HEK293 (cell line): ENCODE results near the gene DHRS11.
A peak's percentile ranks its signal among the peaks of the same experiment; 100 is the strongest.

Source experiments
- CTCF ChIA-PET: fragments of 350-600 bp; formaldehyde crosslinking; extraction: SDS; loops from one replicate; lab custom pipeline; 2021; ENCODE audit warnings: antibody characterized with exemption; lab: Yijun Ruan, JAX
- POLR2A ChIA-PET: fragments of 300-600 bp; formaldehyde crosslinking; extraction: SDS; loops from one replicate; lab custom pipeline; 2020; ENCODE audit warnings: antibody characterized with exemption, inconsistent platforms; lab: Yijun Ruan, JAX
- H3K27ac ChIP-seq: fragments of 200-500 bp; sonication (Bioruptor generic); 2 replicates; pipeline ENCODE4 v1.5.1; 2014; ENCODE audit warnings: low read depth, low read length, control low read depth, inconsistent platforms; ENCODE audit errors: extremely low read depth
- H3K36me3 ChIP-seq, 2 experiments: fragments of 200-500 bp in 1 of 2; sonication (Bioruptor generic) in 1 of 2; 1 replicate in 1 of 2; 2 replicates in 1 of 2; pipeline ENCODE4 v1.5.1; 2014 to 2017; ENCODE audit warnings: inconsistent platforms in 2 of 2, low read length in 2 of 2; ENCODE audit not compliant: control insufficient read depth in 2 of 2, insufficient read depth in 1 of 2
- H3K4me1 ChIP-seq: fragments of 200-500 bp; sonication (Bioruptor generic); 2 replicates; pipeline ENCODE4 v1.5.1; 2014; ENCODE audit warnings: mild to moderate bottlenecking, low read length, inconsistent platforms; ENCODE audit not compliant: control insufficient read depth, insufficient read depth
- H3K4me3 ChIP-seq: 2 replicates; pipeline ENCODE4 v1.5.1; 2011; ENCODE audit warnings: low read depth, mild to moderate bottlenecking, control low read depth, low read length, moderate library complexity
- H3K9me3 ChIP-seq: fragments of 200-500 bp; sonication (Bioruptor generic); 2 replicates; pipeline ENCODE4 v1.5.1; 2014; ENCODE audit warnings: low read depth, low read length, inconsistent platforms; ENCODE audit not compliant: control insufficient read depth, insufficient read depth
- GLIS2 ChIP-seq: fragments of 450-650 bp; formaldehyde crosslinking; IDR thresholded peaks from 2 replicates; pipeline ENCODE4 v1.5.1; 2016; ENCODE audit warnings: missing biosample characterization, missing genetic modification characterization
- IKZF3 ChIP-seq: fragments of 450-650 bp; IDR thresholded peaks from 2 replicates; pipeline ENCODE4 v1.5.0; 2018; ENCODE audit warnings: missing biosample characterization, mild to moderate bottlenecking, missing genetic modification characterization, moderate library complexity
- MZF1 ChIP-seq: fragments of 450-650 bp; formaldehyde crosslinking; IDR thresholded peaks from 2 replicates; pipeline ENCODE4 v1.5.1; 2017; ENCODE audit warnings: missing biosample characterization, missing genetic modification characterization, borderline replicate concordance
- OSR2 ChIP-seq: fragments of 450-650 bp; formaldehyde crosslinking; IDR thresholded peaks from 2 replicates; pipeline ENCODE4 v1.5.1; 2016; ENCODE audit warnings: missing biosample characterization, missing genetic modification characterization
- PRDM10 ChIP-seq: fragments of 450-650 bp; formaldehyde crosslinking; IDR thresholded peaks from 2 replicates; pipeline ENCODE4 v1.5.1; 2016; ENCODE audit warnings: missing biosample characterization, missing genetic modification characterization
- ZBTB17 ChIP-seq: fragments of 450-650 bp; formaldehyde crosslinking; IDR thresholded peaks from 2 replicates; pipeline ENCODE4 v1.5.1; 2016; ENCODE audit warnings: missing biosample characterization, missing genetic modification characterization
- ZBTB44 ChIP-seq: fragments of 450-650 bp; IDR thresholded peaks from 2 replicates; pipeline ENCODE4 v1.5.1; 2018; ENCODE audit warnings: missing biosample characterization, mild to moderate bottlenecking, missing genetic modification characterization
- ZBTB48 ChIP-seq: fragments of 450-650 bp; formaldehyde crosslinking; IDR thresholded peaks from 2 replicates; pipeline ENCODE4 v1.5.1; 2016; ENCODE audit warnings: missing biosample characterization, missing genetic modification characterization
- ZFP41 ChIP-seq: fragments of 450-650 bp; formaldehyde crosslinking; IDR thresholded peaks from 2 replicates; pipeline ENCODE4 v1.5.1; 2016; ENCODE audit warnings: missing biosample characterization, missing genetic modification characterization, borderline replicate concordance
- ZNF175 ChIP-seq: fragments of 450-650 bp; formaldehyde crosslinking; IDR thresholded peaks from 2 replicates; pipeline ENCODE4 v1.5.1; 2016; ENCODE audit warnings: missing biosample characterization, missing genetic modification characterization
- ZNF239 ChIP-seq: fragments of 450-650 bp; formaldehyde crosslinking; IDR thresholded peaks from 2 replicates; pipeline ENCODE4 v1.5.1; 2016; ENCODE audit warnings: missing biosample characterization, missing genetic modification characterization
- ZNF37A ChIP-seq: fragments of 450-650 bp; IDR thresholded peaks from 2 replicates; pipeline ENCODE4 v1.5.1; 2018; ENCODE audit warnings: missing biosample characterization, missing genetic modification characterization
- ZNF501 ChIP-seq: fragments of 450-650 bp; formaldehyde crosslinking; IDR thresholded peaks from 2 replicates; pipeline ENCODE4 v1.5.1; 2016; ENCODE audit warnings: missing biosample characterization, missing genetic modification characterization
- ZNF530 ChIP-seq: fragments of 450-650 bp; formaldehyde crosslinking; IDR thresholded peaks from 2 replicates; pipeline ENCODE4 v1.5.1; 2016; ENCODE audit warnings: low read depth, missing biosample characterization, missing genetic modification characterization
- ZNF600 ChIP-seq: fragments of 450-650 bp; formaldehyde crosslinking; IDR thresholded peaks from 2 replicates; pipeline ENCODE4 v1.5.1; 2016; ENCODE audit warnings: missing biosample characterization, missing genetic modification characterization
- ZNF654 ChIP-seq: fragments of 450-650 bp; formaldehyde crosslinking; IDR thresholded peaks from 2 replicates; pipeline ENCODE4 v1.5.1; 2016; ENCODE audit warnings: low read depth, missing biosample characterization, missing genetic modification characterization
- ZNF670 ChIP-seq: fragments of 450-650 bp; formaldehyde crosslinking; IDR thresholded peaks from 2 replicates; pipeline ENCODE4 v1.5.1; 2016; ENCODE audit warnings: missing biosample characterization, missing genetic modification characterization, low read depth
- ZNF707 ChIP-seq: fragments of 450-650 bp; formaldehyde crosslinking; IDR thresholded peaks from 2 replicates; pipeline ENCODE4 v1.5.1; 2016; ENCODE audit warnings: missing biosample characterization, missing genetic modification characterization
- ZNF76 ChIP-seq: fragments of 450-650 bp; formaldehyde crosslinking; IDR thresholded peaks from 2 replicates; pipeline ENCODE4; 2016; ENCODE audit warnings: low read depth, missing biosample characterization, missing genetic modification characterization, borderline replicate concordance
- ZNF777 ChIP-seq: fragments of 450-650 bp; formaldehyde crosslinking; IDR thresholded peaks from 2 replicates; pipeline ENCODE4 v1.5.1; 2017; ENCODE audit warnings: missing biosample characterization, missing genetic modification characterization, borderline replicate concordance
- ZNF785 ChIP-seq: fragments of 450-650 bp; formaldehyde crosslinking; IDR thresholded peaks from 2 replicates; pipeline ENCODE4 v1.5.1; 2016; ENCODE audit warnings: missing biosample characterization, missing genetic modification characterization
- ZNF830 ChIP-seq: fragments of 450-650 bp; IDR thresholded peaks from 2 replicates; pipeline ENCODE4 v1.5.0; 2018; ENCODE audit warnings: missing biosample characterization, missing genetic modification characterization, low read depth, mild to moderate bottlenecking, moderate library complexity
- ZSCAN5A ChIP-seq: fragments of 450-650 bp; formaldehyde crosslinking; IDR thresholded peaks from 2 replicates; pipeline ENCODE4 v1.5.1; 2016; ENCODE audit warnings: missing biosample characterization, missing genetic modification characterization
- TF ChIP-seq, protein P1 (sequence below): fragments of 450-650 bp; formaldehyde crosslinking; IDR thresholded peaks from 2 replicates; pipeline ENCODE4 v1.5.1; 2016; ENCODE audit warnings: missing biosample characterization, missing genetic modification characterization, low read depth

DHRS11 gene

GRCh38 chr17:36602030-36602748, 10.5 kb downstream of the DHRS11 start:
- peak overlapping the region; percentile 56; the same call in 1 of the 2 replicates for H3K27ac ChIP-seq
- ChIA-PET CTCF (interaction anchor here (0.6 to 3.9 kb wide), 39 partner anchors 9 to 1168 kb away, joined by 3 to 45 read pairs (median 4); partner anchors contain the start of genes DHRS11, MYO19 and PIGW), POLR2A (interaction anchor here (0.6 to 3.8 kb wide), 22 partner anchors 8 to 757 kb away, joined by 3 to 70 read pairs (median 4); partner anchors contain the start of genes AATF, DHRS11, GGNBP2 and MYO19)
- no peak for TF ChIP-seq ZNF785 (tag by site-specific recombination)
- no peak for TF ChIP-seq ZNF501
- TF ChIP-seq ZNF239 (tag by site-specific recombination): no peak
- TF ChIP-seq ZNF175 (tag by site-specific recombination): no peak
- no peak for TF ChIP-seq ZNF530 (tag by site-specific recombination)
- TF ChIP-seq ZNF37A: no peak
- no peak for TF ChIP-seq ZNF76
- 0 out of 2 replicates have a peak, but pooled peaks have one; percentile 3 for TF ChIP-seq GLIS2 (tag by site-specific recombination)
- no peak for TF ChIP-seq OSR2 (tag by site-specific recombination)
- no peak for TF ChIP-seq MZF1
- TF ChIP-seq ZBTB17 (tag by site-specific recombination): peak; percentile 7; the same call in 1 of the 2 replicates
- no peak for TF ChIP-seq ZFP41 (tag by site-specific recombination)
- TF ChIP-seq PRDM10 (tag by site-specific recombination): peak; percentile 84
- TF ChIP-seq ZNF830: no peak
- TF ChIP-seq ZBTB48: peak; percentile 96
- no peak for TF ChIP-seq ZNF654 (tag by site-specific recombination)
- TF ChIP-seq ZNF777 (tag by site-specific recombination): no peak
- TF ChIP-seq ZNF600 (tag by site-specific recombination): peak; percentile 9; the same call in 1 of the 2 replicates
- no peak for TF ChIP-seq IKZF3 (tag by site-specific recombination)
- TF ChIP-seq ZNF670 (tag by site-specific recombination): no peak
- TF ChIP-seq, protein P1, sequence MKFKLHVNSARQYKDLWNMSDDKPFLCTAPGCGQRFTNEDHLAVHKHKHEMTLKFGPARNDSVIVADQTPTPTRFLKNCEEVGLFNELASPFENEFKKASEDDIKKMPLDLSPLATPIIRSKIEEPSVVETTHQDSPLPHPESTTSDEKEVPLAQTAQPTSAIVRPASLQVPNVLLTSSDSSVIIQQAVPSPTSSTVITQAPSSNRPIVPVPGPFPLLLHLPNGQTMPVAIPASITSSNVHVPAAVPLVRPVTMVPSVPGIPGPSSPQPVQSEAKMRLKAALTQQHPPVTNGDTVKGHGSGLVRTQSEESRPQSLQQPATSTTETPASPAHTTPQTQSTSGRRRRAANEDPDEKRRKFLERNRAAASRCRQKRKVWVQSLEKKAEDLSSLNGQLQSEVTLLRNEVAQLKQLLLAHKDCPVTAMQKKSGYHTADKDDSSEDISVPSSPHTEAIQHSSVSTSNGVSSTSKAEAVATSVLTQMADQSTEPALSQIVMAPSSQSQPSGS (tag by site-specific recombination): peak; percentile 42; the same call in 1 of the 2 replicates
- no peak for TF ChIP-seq ZBTB44
- no peak for TF ChIP-seq ZNF707 (tag by site-specific recombination)
- TF ChIP-seq ZSCAN5A (tag by site-specific recombination): 0 out of 2 replicates have a peak, but pooled peaks have one; percentile 5
- peak overlapping the region; percentile 88 for H3K4me3 ChIP-seq
- peaks cover 9% of the 10 kb centered on the region; the same call in 1 of the 2 replicates for H3K4me1 ChIP-seq
- H3K36me3 ChIP-seq: peaks cover 4 to 39% of the 10 kb centered on the region in 2 experiments; a peak in 2 of 3 replicates
- no peaks in the 10 kb centered on the region for H3K9me3 ChIP-seq
